Activated CD4-positive, alpha-beta memory T cell treated with anti-CD3 and anti-CD28 coated beads for 36 hours (primary cell): ENCODE data around the gene MAD1L1. TPM values are rescaled to one million over a fixed set of nuclear protein-coding genes. Genes with fewer than 3 reads are reported as not detected.
"Not testable (repeated sequence)": the region's sequence is repeated elsewhere in the genome, so short reads cannot be mapped to it uniquely, and the experiment has no call there.

Experiments used
- CTCF ChIA-PET: fragments of 350-600 bp; sonication (Branson Sonifier 250); formaldehyde crosslinking; loops from one replicate; lab custom pipeline; 2021; ENCODE audit warnings: antibody characterized with exemption, inconsistent platforms; lab: Charles Lee
- POLR2A ChIA-PET: fragments of 350-600 bp; sonication (Branson Sonifier 250); formaldehyde crosslinking; loops from one replicate; lab custom pipeline; 2021; ENCODE audit warnings: antibody characterized with exemption; lab: Charles Lee
- DNase-seq: peaks from one replicate; pipeline ENCODE4 v3.0.0-alpha.2; 2020
- H3K27ac Mint-ChIP-seq: one replicate; pipeline ENCODE4 v1.8.0; 2021; ENCODE audit warnings: mixed read lengths
- H3K27me3 Mint-ChIP-seq: one replicate; pipeline ENCODE4 v1.8.0; 2021; ENCODE audit warnings: mixed read lengths
- H3K36me3 Mint-ChIP-seq: one replicate; pipeline ENCODE4 v1.8.0; 2021; ENCODE audit warnings: mixed read lengths
- H3K4me1 Mint-ChIP-seq: one replicate; pipeline ENCODE4 v1.8.0; 2021; ENCODE audit warnings: low read depth, mixed read lengths
- H3K4me3 Mint-ChIP-seq: one replicate; pipeline ENCODE4 v1.8.0; 2021; ENCODE audit warnings: mild to moderate bottlenecking, mixed read lengths
- H3K9me3 Mint-ChIP-seq: one replicate; pipeline ENCODE4 v1.8.0; 2021; ENCODE audit warnings: mixed read lengths
- intact Hi-C: fragments of 100-400 bp; cut with micrococcal nuclease; formaldehyde crosslinking; loops from one replicate; pipeline ENCODE4 v1.15.1; 2023
- total RNA-seq, 2 experiments: library from RNA; stranded (reverse); gene quantifications; one replicate each; pipeline ENCODE4 v1.2.3, GENCODE V29; 2021

MAD1L1 gene
- total RNA-seq, 2 experiments from 2014 or later, result 44.4 to 47.8 TPM

DNA sequence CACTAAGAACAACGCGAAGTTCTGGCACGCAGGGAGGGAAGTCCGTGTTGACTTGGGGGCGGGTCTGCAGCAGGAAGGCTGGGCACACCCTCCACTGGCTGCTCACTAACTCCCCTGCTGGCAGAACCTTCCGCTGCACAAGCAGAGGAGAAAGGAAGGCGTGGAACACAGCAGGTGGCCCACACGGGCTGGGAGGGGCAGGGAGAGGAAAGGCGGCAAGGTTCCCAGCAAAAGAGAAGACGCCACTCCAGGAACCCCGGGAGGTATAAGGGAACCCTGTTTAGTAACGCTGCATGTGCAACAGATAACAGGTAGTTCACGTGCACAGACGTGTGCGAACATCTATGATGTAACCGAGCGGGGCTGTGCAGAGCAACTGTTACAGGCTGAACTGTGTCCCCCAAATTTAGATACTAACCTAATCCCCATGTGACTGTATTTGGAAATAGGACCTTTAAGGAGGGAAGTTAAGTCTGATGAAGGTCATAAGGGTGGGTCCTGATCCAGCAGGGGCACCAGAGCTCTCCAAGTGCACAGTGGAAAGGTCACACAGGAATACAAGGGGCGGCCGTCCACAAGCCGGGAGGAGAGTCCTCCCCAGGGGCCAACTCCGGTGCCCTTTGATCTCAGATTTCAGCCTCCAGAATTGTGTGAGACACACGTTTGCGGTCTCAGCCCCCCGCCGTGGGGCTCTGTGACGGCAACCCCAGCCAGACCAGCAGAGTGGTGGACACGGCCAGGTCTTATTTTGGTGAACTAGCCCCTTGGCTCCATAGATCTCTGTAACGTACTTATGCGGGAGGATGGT lies 357.1 kb downstream of the MAD1L1 start:
- POLR2A ChIA-PET, H3K27me3 Mint-ChIP-seq, H3K4me3 Mint-ChIP-seq, H3K27ac Mint-ChIP-seq, intact Hi-C loops, H3K4me1 Mint-ChIP-seq, CTCF ChIA-PET: not testable (repeated sequence)
- DNase-seq, result peak; percentile 19
- H3K9me3 Mint-ChIP-seq, result peaks cover 18% of the 10 kb centered on the region
- peaks cover 10% of the 10 kb centered on the region for H3K36me3 Mint-ChIP-seq

DNA sequence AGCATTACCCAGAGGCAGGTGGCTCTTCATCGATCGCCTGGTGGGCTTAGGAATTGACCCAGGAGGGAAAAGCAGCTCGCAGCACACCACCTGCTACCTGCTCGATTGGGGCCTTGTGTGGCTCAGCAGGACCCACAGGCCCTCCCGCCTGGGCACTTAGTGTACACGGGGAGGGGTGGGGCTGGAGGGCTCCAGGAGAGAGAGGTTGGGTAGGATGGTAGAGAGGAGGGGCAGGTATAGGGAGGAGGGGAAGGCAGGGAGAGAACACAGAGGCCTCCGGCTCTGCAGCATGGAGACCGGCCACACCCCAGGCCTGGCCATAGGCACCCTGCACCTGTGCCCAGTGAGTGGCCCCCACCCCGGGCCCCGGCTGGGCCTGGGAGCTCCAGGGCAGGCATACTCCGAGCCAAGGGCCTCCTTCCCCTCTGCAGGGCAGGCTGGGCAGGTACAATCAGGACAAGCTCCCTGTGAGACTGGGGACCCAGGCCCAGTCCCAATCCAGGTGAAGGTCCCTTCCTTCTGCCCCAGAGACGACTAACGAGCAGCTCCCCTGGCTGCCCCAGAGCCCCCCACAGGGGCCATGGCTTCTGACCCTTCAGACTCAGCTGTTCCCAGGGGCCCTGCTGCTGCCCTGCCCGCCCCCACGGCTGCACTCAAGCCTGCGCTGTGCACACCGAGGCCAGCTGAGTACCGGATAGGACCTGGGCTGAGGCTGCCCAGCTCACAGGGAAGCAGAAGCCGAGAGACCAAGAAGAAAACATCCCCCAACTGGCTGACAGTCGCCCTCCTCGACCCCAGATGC lies 358.0 kb downstream of the MAD1L1 start:
- H3K4me1 Mint-ChIP-seq, H3K27ac Mint-ChIP-seq: not testable (repeated sequence)

DNA sequence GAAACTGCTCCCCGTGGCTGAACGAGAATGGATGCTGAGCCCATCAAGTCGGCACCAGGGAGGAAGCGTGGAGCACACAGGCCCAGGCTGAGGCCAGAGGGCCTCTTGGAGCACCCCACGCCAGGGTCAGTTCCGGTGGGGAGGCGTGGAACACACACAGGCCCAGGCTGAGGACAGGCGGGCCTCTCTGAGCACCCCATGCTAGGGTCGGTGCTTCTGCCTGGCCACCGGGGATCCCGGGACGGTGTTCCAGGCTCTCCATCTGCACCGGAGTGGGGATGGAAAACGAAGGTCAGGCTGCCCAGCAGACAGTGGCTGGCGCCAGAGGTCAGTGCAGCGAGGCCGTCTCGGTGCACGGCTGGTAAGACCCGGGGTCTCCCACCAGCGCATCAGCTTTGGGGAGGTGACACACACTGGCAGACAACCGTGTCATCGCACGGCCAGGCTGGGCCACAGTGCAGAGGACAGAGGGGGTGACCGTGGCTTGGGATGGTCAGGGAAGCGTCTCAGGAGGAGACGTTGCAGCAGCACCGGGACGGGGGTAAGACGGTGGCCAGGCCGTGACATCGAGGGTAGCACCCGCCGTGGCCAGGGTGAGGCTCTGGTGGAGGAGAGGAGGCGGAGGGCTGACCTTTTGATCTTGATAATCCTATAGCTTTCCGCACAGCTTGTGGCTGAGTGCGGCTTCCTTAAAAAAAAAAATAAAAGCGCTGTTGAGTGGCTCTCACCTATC lies 358.7 kb downstream of the MAD1L1 start:
- H3K27ac Mint-ChIP-seq, result no peak overlapping the region
- no peak overlapping the region for H3K4me3 Mint-ChIP-seq
- ChIA-PET POLR2A (no interaction called here), CTCF (no interaction called here)
- H3K36me3 Mint-ChIP-seq, result peaks cover 9% of the 10 kb centered on the region
- intact Hi-C loops, result no loop called here
- peaks cover 20% of the 10 kb centered on the region for H3K9me3 Mint-ChIP-seq
- H3K27me3 Mint-ChIP-seq, result no peaks in the 10 kb centered on the region
- H3K4me1 Mint-ChIP-seq, result peaks cover 6% of the 10 kb centered on the region
- DNase-seq, result no peak

More for the DNA sequence above, 358.0 kb downstream of the MAD1L1 start:
- H3K27me3 Mint-ChIP-seq, intact Hi-C loops, POLR2A ChIA-PET, DNase-seq, CTCF ChIA-PET, H3K4me3 Mint-ChIP-seq: not testable (repeated sequence)
- H3K36me3 Mint-ChIP-seq, result peaks cover 10% of the 10 kb centered on the region
- peaks cover 20% of the 10 kb centered on the region for H3K9me3 Mint-ChIP-seq

DNA sequence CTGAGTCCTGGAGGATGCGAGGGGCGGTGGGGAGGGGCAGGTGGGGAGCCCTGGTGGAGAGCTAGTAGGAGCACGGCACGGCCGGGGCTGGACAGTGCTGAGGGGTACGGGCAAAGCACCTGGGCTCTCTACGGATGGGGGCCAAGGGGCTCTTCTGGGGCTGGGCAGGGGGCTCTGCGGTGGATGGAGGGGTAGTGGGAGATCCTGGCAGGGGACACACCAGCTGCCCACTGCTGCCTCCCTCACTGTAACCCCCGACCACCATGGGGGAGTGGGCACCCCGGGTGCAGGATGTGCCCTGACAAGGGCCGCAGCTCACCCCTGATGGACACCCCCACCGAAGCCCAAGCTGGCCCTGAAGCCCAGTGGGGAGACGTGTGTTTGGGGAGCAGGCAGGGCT lies 359.3 kb downstream of the MAD1L1 start:
- Mint-ChIP-seq H3K27ac (no peak overlapping the region), H3K4me3 (no peak overlapping the region), H3K27me3 (no peaks in the 10 kb centered on the region), H3K4me1 (peaks cover 6% of the 10 kb centered on the region), H3K9me3 (peaks cover 17% of the 10 kb centered on the region), H3K36me3 (peaks cover 6% of the 10 kb centered on the region)
- DNase-seq, result no peak
- intact Hi-C loops, result no loop called here
- ChIA-PET CTCF (no interaction called here), POLR2A (no interaction called here)

DNA sequence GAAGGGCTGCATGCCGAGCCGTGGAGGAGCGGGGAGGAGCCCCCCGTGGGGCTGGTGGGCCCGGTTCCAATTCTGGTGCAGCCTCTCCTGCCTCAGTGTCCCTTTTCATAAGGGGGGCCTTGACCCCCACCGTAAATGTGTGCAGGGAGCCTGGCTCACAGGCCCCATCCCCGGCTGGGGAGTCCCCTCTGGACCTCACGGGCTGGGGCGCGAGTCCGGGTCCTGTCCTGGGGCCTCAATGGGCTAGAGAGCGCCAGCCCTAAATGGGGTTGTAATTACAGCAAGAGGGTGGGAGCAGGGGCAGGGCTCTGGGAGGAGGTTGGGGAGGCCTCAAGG lies 359.7 kb downstream of the MAD1L1 start:
- POLR2A ChIA-PET, result no interaction called here
- peaks cover 13% of the 10 kb centered on the region for H3K9me3 Mint-ChIP-seq
- H3K27ac Mint-ChIP-seq, result no peak overlapping the region
- H3K36me3 Mint-ChIP-seq, result peaks cover 2% of the 10 kb centered on the region
- CTCF ChIA-PET, result no interaction called here
- no peak overlapping the region for H3K4me3 Mint-ChIP-seq
- intact Hi-C loops, result no loop called here
- no peaks in the 10 kb centered on the region for H3K27me3 Mint-ChIP-seq
- H3K4me1 Mint-ChIP-seq, result peaks cover 6% of the 10 kb centered on the region
- no peak for DNase-seq

DNA sequence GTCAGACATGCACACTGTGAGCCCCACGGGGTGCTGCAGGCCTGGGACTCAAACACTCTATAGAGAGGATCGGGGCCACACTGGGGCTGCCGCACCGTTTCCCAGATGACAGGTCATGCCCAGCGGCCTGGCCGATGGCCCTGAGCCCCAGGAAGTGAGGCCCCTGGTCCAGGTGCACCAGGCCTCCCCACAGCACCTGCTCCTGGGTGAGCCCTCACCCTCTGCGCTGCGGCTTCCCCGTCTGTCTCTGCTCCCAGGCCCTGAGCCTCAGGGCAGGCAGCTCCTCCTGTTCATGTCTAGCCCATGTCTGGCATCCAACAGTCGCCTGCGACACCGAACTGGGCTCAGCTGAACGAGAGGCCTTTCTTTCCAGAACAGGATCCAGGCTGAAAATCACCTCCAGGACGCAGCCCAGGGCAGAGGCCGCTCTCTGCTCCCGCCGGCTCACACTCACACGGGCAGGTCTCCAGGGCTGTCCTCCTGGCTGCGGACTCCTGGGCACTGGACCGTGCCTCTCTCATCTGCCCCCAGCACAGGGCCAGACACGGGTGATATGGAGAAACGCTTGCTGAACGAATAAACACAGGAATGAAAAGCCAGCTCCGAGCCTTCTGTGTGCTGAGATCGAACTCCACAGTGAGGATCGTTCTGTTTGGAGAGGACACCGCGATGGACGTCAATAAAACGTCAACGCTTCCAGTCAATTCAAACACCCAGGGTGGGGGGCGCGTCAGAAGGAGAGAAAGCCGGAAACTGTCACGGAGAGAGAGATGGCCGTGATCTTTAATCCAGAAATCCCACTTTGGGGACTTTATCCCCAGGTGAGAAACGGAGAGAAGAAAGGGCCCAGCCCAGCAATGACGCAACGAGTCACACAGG lies 360.3 kb downstream of the MAD1L1 start:
- intact Hi-C loops, result no loop called here
- H3K9me3 Mint-ChIP-seq, result peaks cover 10% of the 10 kb centered on the region
- no peak overlapping the region for H3K4me3 Mint-ChIP-seq
- H3K36me3 Mint-ChIP-seq, result no peaks in the 10 kb centered on the region
- no peak overlapping the region for H3K27ac Mint-ChIP-seq
- no peak for DNase-seq
- no peaks in the 10 kb centered on the region for H3K27me3 Mint-ChIP-seq
- CTCF ChIA-PET, result no interaction called here
- peaks cover 6% of the 10 kb centered on the region for H3K4me1 Mint-ChIP-seq
- POLR2A ChIA-PET, result no interaction called here

DNA sequence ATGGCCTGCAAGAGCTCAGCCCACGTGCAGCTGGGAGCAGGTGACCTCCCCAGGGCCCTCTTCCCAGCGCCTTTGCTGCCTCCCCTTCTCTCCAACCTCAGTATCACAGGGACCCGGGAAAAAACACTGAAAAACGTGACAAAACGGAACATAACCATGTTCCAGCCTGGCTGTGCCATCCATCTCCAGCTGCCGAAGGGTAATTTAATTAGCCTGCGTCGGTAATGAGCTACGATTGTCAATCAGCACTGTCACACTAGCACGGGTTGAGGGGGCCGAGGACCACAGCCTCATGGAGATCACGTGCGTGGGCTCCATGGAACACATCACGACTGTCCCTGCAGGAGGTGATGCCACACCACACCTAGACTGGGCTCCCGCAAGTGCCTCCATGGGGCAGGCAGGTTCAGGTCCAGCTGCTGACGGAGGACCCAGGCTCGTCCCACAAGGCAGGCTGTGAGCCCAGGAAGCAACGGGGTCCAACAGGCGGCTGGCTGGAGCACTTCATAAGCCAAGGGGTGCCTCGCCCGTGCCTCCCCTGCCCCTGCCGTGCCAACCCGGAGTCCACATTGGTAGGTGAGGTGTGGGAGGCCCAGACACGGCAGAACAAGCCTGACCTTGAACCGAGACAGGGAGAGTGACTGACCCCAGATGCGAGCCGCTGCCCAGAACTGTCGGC lies 363.2 kb downstream of the MAD1L1 start:
- H3K4me1 Mint-ChIP-seq, result no peaks in the 10 kb centered on the region
- H3K36me3 Mint-ChIP-seq, result no peaks in the 10 kb centered on the region
- no peak overlapping the region for H3K4me3 Mint-ChIP-seq
- H3K27me3 Mint-ChIP-seq, result no peaks in the 10 kb centered on the region
- no peak overlapping the region for H3K27ac Mint-ChIP-seq
- ChIA-PET POLR2A (no interaction called here), CTCF (no interaction called here)
- no peak for DNase-seq
- intact Hi-C loops, result no loop called here
- peaks cover 10% of the 10 kb centered on the region for H3K9me3 Mint-ChIP-seq

DNA sequence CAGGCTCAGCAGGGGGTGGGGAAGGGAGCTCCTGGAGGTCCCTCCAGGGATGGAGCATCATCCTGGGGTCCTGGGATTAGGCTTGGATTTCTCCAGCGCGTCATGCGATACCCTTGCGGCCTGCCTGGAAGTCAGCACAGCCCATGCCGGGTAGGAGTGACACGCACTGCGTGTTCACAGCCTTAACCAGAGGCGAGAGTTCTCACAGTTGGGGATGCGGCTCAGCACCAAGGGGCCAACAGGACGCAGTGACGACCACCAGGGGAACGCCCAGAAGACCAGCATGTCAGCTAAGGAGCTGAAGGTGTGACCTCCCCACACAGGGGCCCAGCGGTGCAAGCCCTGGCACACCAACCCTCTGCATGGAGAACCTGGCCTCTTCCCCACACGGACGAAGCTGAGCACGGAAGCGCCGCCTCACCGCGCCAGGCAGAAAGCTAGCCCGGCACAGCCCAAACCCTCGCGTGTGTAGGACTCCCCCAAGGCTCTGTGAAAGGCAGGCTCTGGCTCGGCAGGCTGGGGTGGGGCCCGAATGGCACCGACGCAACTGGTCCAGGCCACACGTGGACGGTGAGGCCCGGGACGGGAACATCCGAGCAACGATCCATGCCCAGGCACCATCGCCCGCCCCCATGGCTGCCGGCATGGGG lies 364.1 kb downstream of the MAD1L1 start:
- Mint-ChIP-seq H3K4me1 (no peaks in the 10 kb centered on the region), H3K9me3 (peaks cover 10% of the 10 kb centered on the region), H3K27me3 (no peaks in the 10 kb centered on the region), H3K27ac (no peak overlapping the region), H3K4me3 (no peak overlapping the region), H3K36me3 (no peaks in the 10 kb centered on the region)
- DNase-seq, result no peak
- CTCF ChIA-PET, result no interaction called here
- POLR2A ChIA-PET, result no interaction called here
- intact Hi-C loops, result no loop called here

DNA sequence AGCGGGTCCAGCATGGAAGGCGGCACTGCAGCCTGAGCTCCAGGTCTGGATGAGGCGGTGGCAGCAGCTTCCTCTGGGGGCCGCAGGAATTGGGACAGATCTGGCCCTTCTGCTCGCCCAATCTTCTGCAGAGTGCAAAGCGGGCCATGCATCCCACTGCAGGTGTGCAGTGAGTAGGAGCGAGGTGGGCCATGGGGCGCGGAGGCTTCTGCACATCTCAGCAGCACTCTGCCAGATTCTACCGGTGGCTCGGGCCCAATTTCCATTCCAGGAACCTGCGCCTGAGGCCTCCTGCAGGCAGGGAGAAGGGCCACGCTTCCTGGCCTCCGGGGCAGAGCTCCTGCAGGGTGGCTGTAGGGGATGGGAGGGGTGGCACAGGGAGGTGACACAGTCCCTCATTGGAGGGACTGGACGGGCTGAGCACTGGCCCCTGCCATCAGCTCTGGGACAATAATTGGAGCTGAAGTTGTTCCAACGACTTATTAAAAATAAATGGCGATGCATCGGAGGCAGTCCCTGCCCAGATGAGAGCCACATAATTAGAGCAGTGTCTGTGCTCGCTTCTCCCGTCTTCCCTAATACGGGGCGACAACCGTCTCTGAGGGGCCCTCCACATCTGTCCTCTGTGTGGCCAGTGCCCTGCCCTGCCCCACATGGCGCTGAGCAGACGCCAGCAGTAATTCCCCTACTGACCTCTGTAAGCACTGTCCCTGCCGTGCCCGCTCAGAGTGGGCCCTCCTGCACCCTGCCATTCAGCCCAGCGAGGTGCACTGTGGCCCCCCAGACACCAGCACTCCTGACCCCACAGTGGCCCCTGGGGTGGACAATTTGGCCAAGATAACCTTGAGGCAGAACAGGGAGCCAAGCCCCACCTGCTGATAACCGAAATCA lies 365.1 kb downstream of the MAD1L1 start:
- POLR2A ChIA-PET, result no interaction called here
- H3K4me1 Mint-ChIP-seq, result no peaks in the 10 kb centered on the region
- intact Hi-C loops, result no loop called here
- no peaks in the 10 kb centered on the region for H3K27me3 Mint-ChIP-seq
- DNase-seq, result no peak
- H3K9me3 Mint-ChIP-seq, result peaks cover 10% of the 10 kb centered on the region
- H3K36me3 Mint-ChIP-seq, result no peaks in the 10 kb centered on the region
- H3K4me3 Mint-ChIP-seq, result no peak overlapping the region
- no peak overlapping the region for H3K27ac Mint-ChIP-seq
- CTCF ChIA-PET, result no interaction called here

DNA sequence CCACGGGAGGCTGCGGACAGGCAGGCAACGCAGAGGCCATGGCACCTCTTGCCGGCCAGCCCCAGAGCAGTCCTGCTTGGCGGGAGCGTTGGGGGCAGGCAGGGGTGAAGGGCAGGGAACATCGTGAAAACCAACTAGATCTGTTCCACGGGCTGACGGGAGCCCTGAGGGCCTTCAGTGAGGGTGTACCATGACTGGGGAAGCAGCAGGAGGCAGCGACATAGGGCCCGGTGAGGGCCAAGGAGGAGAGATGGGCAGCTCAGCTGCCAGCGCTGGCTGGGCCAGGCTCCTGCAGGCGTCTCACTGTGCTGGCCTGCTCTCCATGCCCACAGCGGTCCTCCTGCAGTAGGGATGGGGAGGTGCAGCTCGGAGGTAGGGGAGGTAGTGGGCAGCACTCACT lies 366.1 kb downstream of the MAD1L1 start:
- CTCF ChIA-PET, result no interaction called here
- H3K36me3 Mint-ChIP-seq, result no peaks in the 10 kb centered on the region

More for the DNA sequence above, 366.1 kb downstream of the MAD1L1 start:
- peaks cover 9% of the 10 kb centered on the region for H3K9me3 Mint-ChIP-seq
- POLR2A ChIA-PET, result no interaction called here
- H3K27me3 Mint-ChIP-seq, result no peaks in the 10 kb centered on the region
- DNase-seq, result no peak
- no peak overlapping the region for H3K27ac Mint-ChIP-seq
- intact Hi-C loops, result no loop called here
- H3K4me1 Mint-ChIP-seq, result no peaks in the 10 kb centered on the region
- H3K4me3 Mint-ChIP-seq, result no peak overlapping the region
